Cardiac muscle cell (in vitro differentiated cells and primary cell): ENCODE measurements around the gene MTX1. TPM values are rescaled to one million over a fixed set of nuclear protein-coding genes. Genes with fewer than 3 reads are reported as not detected.
"Not testable (repeated sequence)": the region's sequence is repeated elsewhere in the genome, so short reads cannot be mapped to it uniquely, and the experiment has no call there.

ENCODE experiments used
- DNase-seq, 2 donors: peaks; one replicate each; pipeline versions ENCODE4 v3.0.0 to v3.0.0-alpha.2; 2010 to 2017; ENCODE audit warnings: low read depth in 1 of 2, low spot score in 1 of 2
- H3K27ac ChIP-seq: fragments of 200-600 bp; sonication (generic); 2 replicates; pipeline ENCODE4 v1.5.1; 2016
- H3K27me3 ChIP-seq: fragments of 200-600 bp; sonication (generic); 2 replicates; pipeline ENCODE4 v1.6.0; 2016; ENCODE audit warnings: control low read depth
- H3K36me3 ChIP-seq: fragments of 200-600 bp; sonication (generic); 2 replicates; pipeline ENCODE4 v1.5.1; 2016; ENCODE audit warnings: control low read depth
- H3K4me1 ChIP-seq: fragments of 200-600 bp; sonication (generic); 2 replicates; pipeline ENCODE4 v1.8.1; 2017; ENCODE audit warnings: low read depth, mild to moderate bottlenecking, mixed run types
- H3K4me3 ChIP-seq: fragments of 200-600 bp; sonication (generic); 2 replicates; pipeline ENCODE4 v1.5.1; 2016; ENCODE audit warnings: mild to moderate bottlenecking
- H3K9me3 ChIP-seq: fragments of 200-600 bp; sonication (generic); 2 replicates; pipeline ENCODE4 v1.5.1; 2017; ENCODE audit warnings: low read depth, mild to moderate bottlenecking, control low read depth
- CTCF ChIP-seq: IDR thresholded peaks from 2 replicates; pipeline ENCODE4 v1.5.1; 2012; ENCODE audit warnings: low read depth, mild to moderate bottlenecking, low read length
- polyA plus RNA-seq: library from polyadenylated mRNA; unstranded; fragments of >200 nt; fragmentation: Nextera tagmentation; extraction: Ambion mirVana; gene quantifications from 2 replicates; pipeline ENCODE4 v1.2.1, GENCODE V29; 2016
- total RNA-seq: library from RNA; depleted of rRNA; stranded (reverse); fragments of >200 nt; gene quantifications from 2 replicates; pipeline ENCODE4 v1.2.3, GENCODE V29; 2016

The MTX1 gene
- total and polyA plus RNA-seq, 2 experiments from 2014 or later = 24.7 to 31.9 TPM

DNA sequence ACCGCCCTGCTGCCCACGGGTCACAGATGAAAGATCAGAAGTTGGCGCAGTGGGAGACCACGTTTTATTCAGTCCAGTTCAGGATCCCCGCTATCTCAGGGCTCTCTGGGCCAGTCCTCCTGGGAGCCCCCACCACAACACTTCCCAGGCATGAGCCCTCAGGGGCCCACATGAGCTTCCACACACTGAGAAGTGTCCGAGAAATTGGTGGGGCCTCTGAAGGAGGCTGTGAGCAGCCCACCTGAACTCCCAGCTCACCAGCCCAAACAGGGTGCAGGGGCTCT is 22.8 kb upstream of the MTX1 start:
- TF ChIP-seq CTCF = no peak
- peaks cover 10% of the 10 kb centered on the region for H3K4me1 ChIP-seq
- no peaks in the 10 kb centered on the region for H3K9me3 ChIP-seq
- no peak for DNase-seq
- no peak overlapping the region for H3K4me3 ChIP-seq
- no peak overlapping the region for H3K27ac ChIP-seq
- no peaks in the 10 kb centered on the region for H3K27me3 ChIP-seq
- no peaks in the 10 kb centered on the region for H3K36me3 ChIP-seq

GRCh38 chr1:155186067-155186793 is 22.3 kb upstream of the MTX1 start:
- DNase-seq = no peak
- Histone ChIP-seq H3K4me3 (no peak overlapping the region), H3K36me3 (no peaks in the 10 kb centered on the region)

GRCh38 chr1:155186794-155187455 is 21.6 kb upstream of the MTX1 start:
- H3K36me3 ChIP-seq = no peaks in the 10 kb centered on the region
- no peak overlapping the region for H3K27ac ChIP-seq
- H3K4me1 ChIP-seq = peaks cover 10% of the 10 kb centered on the region
- no peaks in the 10 kb centered on the region for H3K9me3 ChIP-seq
- no peak for DNase-seq
- H3K27me3 ChIP-seq = no peaks in the 10 kb centered on the region
- no peak for TF ChIP-seq CTCF
- H3K4me3 ChIP-seq = no peak overlapping the region

More at GRCh38 chr1:155186067-155186793, 22.3 kb upstream of the MTX1 start:
- Histone ChIP-seq H3K27ac (no peak overlapping the region), H3K4me1 (peaks cover 10% of the 10 kb centered on the region), H3K9me3 (no peaks in the 10 kb centered on the region), H3K27me3 (no peaks in the 10 kb centered on the region)
- no peak for TF ChIP-seq CTCF

- no peak for DNase-seq
- no peak for TF ChIP-seq CTCF
- H3K9me3 ChIP-seq = no peaks in the 10 kb centered on the region
- no peak overlapping the region for H3K4me3 ChIP-seq
- H3K27ac ChIP-seq = no peak overlapping the region
- H3K4me1 ChIP-seq = peaks cover 10% of the 10 kb centered on the region
- no peaks in the 10 kb centered on the region for H3K27me3 ChIP-seq
- no peaks in the 10 kb centered on the region for H3K36me3 ChIP-seq
Observed at GRCh38 chr1:155187456-155187891, 21.0 kb upstream of the MTX1 start.

DNA sequence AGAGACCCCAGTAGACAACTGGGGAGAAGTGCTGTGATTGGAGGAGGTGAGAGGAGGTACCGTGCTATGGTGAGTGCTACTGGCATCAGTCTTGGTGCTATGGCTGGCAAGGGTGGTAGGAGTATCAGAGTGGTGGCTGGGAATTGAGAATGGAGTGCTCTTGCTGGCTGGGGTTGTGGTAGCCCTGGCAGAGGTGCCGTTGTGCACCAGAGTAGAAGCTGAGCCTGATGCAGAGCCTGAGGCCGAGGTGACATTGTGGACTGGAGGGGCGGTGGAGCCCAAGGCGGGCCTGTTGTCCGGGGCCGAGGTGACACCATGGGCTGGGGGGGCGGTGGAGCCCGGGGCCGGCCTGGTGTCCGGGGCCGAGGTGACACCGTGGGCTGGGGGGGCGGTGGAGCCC is 20.2 kb upstream of the MTX1 start:
- Histone ChIP-seq H3K4me3 (no peak overlapping the region), H3K9me3 (no peaks in the 10 kb centered on the region), H3K36me3 (no peaks in the 10 kb centered on the region), H3K27me3 (no peaks in the 10 kb centered on the region), H3K4me1 (peaks cover 13% of the 10 kb centered on the region), H3K27ac (no peak overlapping the region)
- DNase-seq = no peak
- TF ChIP-seq CTCF = no peak

DNA sequence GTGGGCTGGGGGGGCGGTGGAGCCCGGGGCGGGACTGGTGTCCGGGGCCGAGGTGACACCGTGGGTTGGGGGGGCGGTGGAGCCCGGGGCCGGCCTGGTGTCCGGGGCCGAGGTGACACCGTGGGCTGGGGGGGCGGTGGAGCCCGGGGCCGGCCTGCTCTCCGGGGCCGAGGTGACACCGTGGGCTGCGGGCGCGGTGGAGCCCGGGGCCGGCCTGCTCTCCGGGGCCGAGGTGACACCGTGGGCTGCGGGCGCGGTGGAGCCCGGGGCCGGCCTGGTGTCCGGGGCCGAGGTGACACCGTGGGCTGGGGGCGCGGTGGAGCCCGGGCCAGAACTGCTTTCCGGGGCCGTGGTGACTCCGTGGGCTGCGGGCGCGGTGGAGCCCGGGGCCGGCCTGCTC is 18.6 kb upstream of the MTX1 start:
- H3K27me3 ChIP-seq, DNase-seq, H3K36me3 ChIP-seq, H3K4me3 ChIP-seq, H3K27ac ChIP-seq, H3K9me3 ChIP-seq: not testable (repeated sequence)
- H3K4me1 ChIP-seq = peaks cover 17% of the 10 kb centered on the region
